PC-3 (cell line): ENCODE data around the gene SMC1A. TPM values are rescaled to one million over a fixed set of nuclear protein-coding genes. Genes with fewer than 3 reads are reported as not detected.

Source experiments
- ATAC-seq: fragments of 200-7000 bp; cut with Tn5 transposase; 2 replicates; pipeline ENCODE4 v1.9.1; 2020; ENCODE audit warnings: mild to moderate bottlenecking, moderate library complexity
- BruUV-seq: library from RNA; stranded (reverse); fragments of 400-500 nt; replicated peaks from 2 replicates; lab custom pipeline; 2021; lab: Mats Ljungman, UMichigan
- CTCF ChIA-PET: fragments of 300-600 bp; sonication (Branson Sonifier 250); formaldehyde crosslinking; loops from one replicate; lab custom pipeline; 2022; ENCODE audit warnings: antibody characterized with exemption; lab: Charles Lee
- POLR2A ChIA-PET: fragments of 300-600 bp; sonication (Branson Sonifier 250); formaldehyde crosslinking; loops from one replicate; lab custom pipeline; 2022; ENCODE audit warnings: antibody characterized with exemption; ENCODE audit not compliant: unreplicated experiment; lab: Charles Lee
- DNase-seq: peaks from one replicate; pipeline ENCODE4 v3.0.0-alpha.2; 2015
- H2AFZ ChIP-seq: fragments of 300-600 bp; sonication (generic); 2 replicates; pipeline ENCODE4 v1.6.0; 2016; ENCODE audit warnings: antibody characterized with exemption, low read length
- H3F3A ChIP-seq: fragments of 300-600 bp; sonication (generic); one replicate; pipeline ENCODE4 v1.6.0; 2017; ENCODE audit warnings: antibody characterized with exemption, low read length, control low read depth, mild to moderate bottlenecking; ENCODE audit not compliant: unreplicated experiment
- H3K27ac ChIP-seq: fragments of 300-600 bp; sonication (generic); 2 replicates; pipeline ENCODE4 v1.5.1; 2016; ENCODE audit warnings: mild to moderate bottlenecking, low read length
- H3K27me3 ChIP-seq: fragments of 300-600 bp; sonication (generic); 2 replicates; pipeline ENCODE4 v1.6.1; 2016; ENCODE audit warnings: low read length, mixed read lengths
- H3K36me3 ChIP-seq: fragments of 300-600 bp; sonication (generic); 2 replicates; pipeline ENCODE4 v1.6.1; 2016; ENCODE audit warnings: low read depth, mixed run types, low read length, mixed read lengths
- H3K4me1 ChIP-seq: fragments of 300-600 bp; sonication (generic); 2 replicates; pipeline ENCODE4 v1.5.1; 2016; ENCODE audit warnings: low read length; ENCODE audit not compliant: insufficient read depth
- H3K4me2 ChIP-seq: fragments of 300-600 bp; sonication (generic); 2 replicates; pipeline ENCODE4 v1.6.0; 2016; ENCODE audit warnings: low read length
- H3K4me3 ChIP-seq: fragments of 300-600 bp; sonication (generic); 2 replicates; pipeline ENCODE4 v1.5.1; 2016; ENCODE audit warnings: mild to moderate bottlenecking, low read length, mixed read lengths
- H3K79me2 ChIP-seq: fragments of 300-600 bp; sonication (generic); 2 replicates; pipeline ENCODE4 v1.6.1; 2017; ENCODE audit warnings: low read length, mixed read lengths
- H3K9ac ChIP-seq: fragments of 300-600 bp; sonication (generic); 2 replicates; pipeline ENCODE4 v1.6.0; 2016; ENCODE audit warnings: mild to moderate bottlenecking, low read length
- H3K9me2 ChIP-seq: fragments of 300-600 bp; sonication (generic); replicated peaks from 2 replicates; pipeline ENCODE4 v1.6.1; 2016; ENCODE audit warnings: mixed run types, low read length, mixed read lengths
- H3K9me3 ChIP-seq: fragments of 300-600 bp; sonication (generic); 2 replicates; pipeline ENCODE4 v1.6.1; 2016; ENCODE audit warnings: low read length, mixed read lengths
- H4K20me1 ChIP-seq: fragments of 300-600 bp; sonication (generic); 2 replicates; pipeline ENCODE4 v1.6.1; 2016; ENCODE audit warnings: low read length, mixed read lengths
- EZH2 ChIP-seq: fragments of 300-600 bp; sonication (generic); IDR thresholded peaks from one replicate; pipeline ENCODE4 v1.6.1; 2017; ENCODE audit warnings: antibody characterized with exemption, mild to moderate bottlenecking, low read length; ENCODE audit not compliant: unreplicated experiment
- EZH2phosphoT487 ChIP-seq: fragments of 300-600 bp; sonication (generic); IDR thresholded peaks from 2 replicates; pipeline ENCODE4 v1.6.1; 2018; ENCODE audit warnings: mild to moderate bottlenecking, antibody characterized with exemption, low read length, borderline replicate concordance
- intact Hi-C: fragments of 100-400 bp; cut with micrococcal nuclease; formaldehyde crosslinking; loops from 2 replicates; pipeline ENCODE4 v1.9.0; 2023
- total RNA-seq: library from RNA; depleted of rRNA; stranded (reverse); fragments of >200 nt; gene quantifications from 2 replicates; pipeline ENCODE4 v1.2.3, GENCODE V29; 2014
- TF ChIP-seq, protein P1 (sequence below): fragments of 300-600 bp; sonication (generic); conservative IDR thresholded peaks from 2 replicates; pipeline ENCODE4 v1.5.1; 2017; ENCODE audit warnings: antibody characterized with exemption, low read depth, mild to moderate bottlenecking, low read length

Gene SMC1A
- total RNA-seq, 1 experiment from 2014 or later, result 47.6 TPM

DNA sequence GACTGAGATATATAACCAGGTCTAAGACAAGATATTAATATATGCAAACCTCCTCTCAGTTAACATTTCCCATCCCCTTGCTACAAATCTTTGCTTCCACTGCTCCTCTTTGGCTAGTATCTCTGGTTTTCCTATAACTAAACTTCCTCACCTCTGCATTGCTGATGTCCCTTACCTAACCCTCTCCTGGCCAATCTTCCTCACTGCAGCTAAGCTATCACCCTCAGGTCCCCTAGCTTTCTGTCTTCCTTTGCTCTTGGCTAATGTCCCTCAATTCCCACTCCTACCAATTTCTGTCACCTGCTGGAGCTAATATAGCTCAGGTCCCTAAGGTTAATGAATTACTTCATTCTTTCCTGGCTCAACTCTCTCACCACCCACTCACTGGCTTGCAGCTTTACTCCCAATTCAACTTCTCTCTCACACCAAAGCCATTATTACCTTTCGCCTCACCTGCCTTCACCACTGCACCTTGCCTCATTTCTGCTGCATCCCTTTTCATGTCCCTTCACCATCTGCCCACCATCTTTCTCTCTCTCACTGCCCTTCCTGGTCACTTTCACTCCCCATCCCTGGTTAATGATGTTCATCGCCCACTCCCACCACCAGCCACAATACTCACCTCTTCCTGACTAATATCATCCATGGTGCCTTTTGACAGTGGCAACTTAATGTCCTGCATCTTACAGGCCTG lies 26.7 kb downstream of the SMC1A start:
- no peak overlapping the region for H3K4me2 ChIP-seq
- DNase-seq, result no peak
- no peak for ATAC-seq
- no peak overlapping the region for H3K4me3 ChIP-seq
- no TSS peak for BruUV-seq
- no peaks in the 10 kb centered on the region for H3K9me3 ChIP-seq
- TF ChIP-seq EZH2 (no peak), EZH2phosphoT487 (no peak)
- TF ChIP-seq, protein P1, sequence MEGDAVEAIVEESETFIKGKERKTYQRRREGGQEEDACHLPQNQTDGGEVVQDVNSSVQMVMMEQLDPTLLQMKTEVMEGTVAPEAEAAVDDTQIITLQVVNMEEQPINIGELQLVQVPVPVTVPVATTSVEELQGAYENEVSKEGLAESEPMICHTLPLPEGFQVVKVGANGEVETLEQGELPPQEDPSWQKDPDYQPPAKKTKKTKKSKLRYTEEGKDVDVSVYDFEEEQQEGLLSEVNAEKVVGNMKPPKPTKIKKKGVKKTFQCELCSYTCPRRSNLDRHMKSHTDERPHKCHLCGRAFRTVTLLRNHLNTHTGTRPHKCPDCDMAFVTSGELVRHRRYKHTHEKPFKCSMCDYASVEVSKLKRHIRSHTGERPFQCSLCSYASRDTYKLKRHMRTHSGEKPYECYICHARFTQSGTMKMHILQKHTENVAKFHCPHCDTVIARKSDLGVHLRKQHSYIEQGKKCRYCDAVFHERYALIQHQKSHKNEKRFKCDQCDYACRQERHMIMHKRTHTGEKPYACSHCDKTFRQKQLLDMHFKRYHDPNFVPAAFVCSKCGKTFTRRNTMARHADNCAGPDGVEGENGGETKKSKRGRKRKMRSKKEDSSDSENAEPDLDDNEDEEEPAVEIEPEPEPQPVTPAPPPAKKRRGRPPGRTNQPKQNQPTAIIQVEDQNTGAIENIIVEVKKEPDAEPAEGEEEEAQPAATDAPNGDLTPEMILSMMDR, result 0 out of 2 replicates have a peak, but pooled peaks have one; percentile 16
- no peaks in the 10 kb centered on the region for H3K79me2 ChIP-seq
- H2AFZ ChIP-seq, result no peak overlapping the region
- no peaks in the 10 kb centered on the region for H4K20me1 ChIP-seq
- H3K27ac ChIP-seq, result no peak overlapping the region
- no peaks in the 10 kb centered on the region for H3K4me1 ChIP-seq
- no peaks in the 10 kb centered on the region for H3K9me2 ChIP-seq
- no peaks in the 10 kb centered on the region for H3F3A ChIP-seq
- ChIA-PET POLR2A (no interaction called here), CTCF (interaction anchor here (1.1 kb wide), 1 partner anchor 27 kb away, joined by 3 read pairs; the partner anchor contains the start of gene RIBC1)
- no peaks in the 10 kb centered on the region for H3K27me3 ChIP-seq
- H3K9ac ChIP-seq, result no peak overlapping the region
- peaks cover 23% of the 10 kb centered on the region for H3K36me3 ChIP-seq
- intact Hi-C loops, result no loop called here

DNA sequence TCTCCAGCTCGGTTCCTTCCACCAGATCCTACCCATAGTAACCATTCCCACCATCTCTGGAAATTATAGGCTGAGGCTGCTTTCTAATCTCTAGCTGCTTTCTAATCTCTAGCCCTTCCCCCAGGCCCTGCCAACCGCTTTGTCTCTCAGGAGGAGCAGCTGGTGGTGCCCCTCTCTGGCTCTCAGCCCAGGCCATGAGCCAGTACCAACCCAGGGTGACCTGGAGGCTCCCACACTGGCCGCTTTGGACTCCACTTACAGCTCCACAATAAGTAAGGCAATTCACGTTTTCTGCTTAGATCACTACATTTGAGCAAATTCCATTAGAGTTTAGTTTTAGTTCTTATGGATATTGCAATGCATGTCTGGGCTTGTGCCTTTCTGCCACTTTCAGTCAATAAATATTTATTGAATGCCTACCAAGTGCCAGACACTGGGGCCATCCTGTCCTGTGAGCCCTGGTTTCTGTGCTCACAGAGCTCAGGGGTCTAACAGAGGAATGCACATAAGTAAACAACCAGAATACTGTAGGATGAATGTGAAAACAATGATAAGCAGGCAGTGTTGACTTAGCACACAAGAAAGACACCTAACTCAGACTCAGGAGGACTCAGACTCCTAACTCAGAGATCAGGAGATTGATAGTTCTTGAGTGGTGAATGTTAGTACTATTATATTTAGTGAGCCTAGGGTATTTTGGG lies 38.9 kb downstream of the SMC1A start:
- no peaks in the 10 kb centered on the region for H3K27me3 ChIP-seq

More for the DNA sequence above, 38.9 kb downstream of the SMC1A start:
- no peaks in the 10 kb centered on the region for H4K20me1 ChIP-seq
- no peaks in the 10 kb centered on the region; the same call in 1 of the 2 replicates for H3K79me2 ChIP-seq
- H3K4me2 ChIP-seq, result no peak overlapping the region
- no peak overlapping the region for H3K4me3 ChIP-seq
- H3K4me1 ChIP-seq, result no peaks in the 10 kb centered on the region
- H3F3A ChIP-seq, result no peaks in the 10 kb centered on the region
- no peak overlapping the region for H3K9ac ChIP-seq
- POLR2A ChIA-PET, result no interaction called here
- peaks cover 65% of the 10 kb centered on the region for H3K36me3 ChIP-seq
- no peaks in the 10 kb centered on the region for H3K9me3 ChIP-seq
- no peak overlapping the region for H3K27ac ChIP-seq
- intact Hi-C loops, result no loop called here
- DNase-seq, result no peak
- CTCF ChIA-PET, result no interaction called here
- no peak overlapping the region for H2AFZ ChIP-seq
- no peak for ATAC-seq
- BruUV-seq, result no TSS peak
- TF ChIP-seq, protein P1, result no peak
- TF ChIP-seq EZH2 (no peak), EZH2phosphoT487 (no peak)
- H3K9me2 ChIP-seq, result no peaks in the 10 kb centered on the region
